Suprapubic skin (tissue), 4 donors: ENCODE data around the gene PEG3. TPM values are rescaled to one million over a fixed set of nuclear protein-coding genes. Genes with fewer than 3 reads are reported as not detected.
A peak's percentile ranks its signal among the peaks of the same experiment; 100 is the strongest.

Source experiments
- DNase-seq, 2 donors: peaks; one replicate each; pipeline ENCODE4 v3.0.0-alpha.2; 2019; ENCODE audit warnings: low spot score in 2 of 2
- H3K27ac ChIP-seq: fragments of 200-600 bp; sonication (generic); one replicate; pipeline ENCODE4 v1.5.1; 2019
- H3K27me3 ChIP-seq: fragments of 200-600 bp; sonication (generic); one replicate; pipeline ENCODE4 v1.5.1; 2019
- H3K36me3 ChIP-seq: fragments of 200-600 bp; sonication (generic); one replicate; pipeline ENCODE4 v1.5.1; 2019
- H3K4me1 ChIP-seq: fragments of 200-600 bp; sonication (generic); one replicate; pipeline ENCODE4 v1.5.1; 2019
- H3K4me3 ChIP-seq: fragments of 200-600 bp; sonication (generic); one replicate; pipeline ENCODE4 v1.5.1; 2019; ENCODE audit warnings: mild to moderate bottlenecking
- H3K9me3 ChIP-seq: fragments of 200-600 bp; sonication (generic); one replicate; pipeline ENCODE4 v1.5.1; 2019
- EP300 ChIP-seq: sonication (generic); formaldehyde crosslinking; IDR thresholded peaks from one replicate; pipeline ENCODE4 v1.6.1; 2017; ENCODE audit warnings: antibody characterized with exemption
- POLR2A ChIP-seq, 2 donors: fragments of 450-650 bp; IDR thresholded peaks; one replicate each; pipeline ENCODE4 v1.6.1; 2017; ENCODE audit warnings: antibody characterized with exemption in 2 of 2, mild to moderate bottlenecking in 2 of 2, moderate library complexity in 2 of 2
- POLR2AphosphoS5 ChIP-seq, 3 donors: sonication (generic); formaldehyde crosslinking; IDR thresholded peaks; one replicate each; pipeline ENCODE4 v1.6.1; 2017; ENCODE audit warnings: antibody characterized with exemption in 3 of 3
- WGBS: methylation state at CpG from one replicate; pipeline ENCODE4 v1.1.5; 2018; 5-methylcytosine and 5-hydroxymethylcytosine counted together
- total RNA-seq, 4 donors: library from RNA; depleted of rRNA; stranded (reverse); fragments of >200 nt; gene quantifications; one replicate each; pipeline ENCODE4 v1.1.0, GENCODE V29; 2016
- TF ChIP-seq, protein P1 (sequence below), 2 donors: fragments of 200-600 bp in 1 of 2; fragments of 450-650 bp in 1 of 2; sonication (generic) in 1 of 2; IDR thresholded peaks; one replicate each; pipeline ENCODE4 v1.5.1; 2016 to 2019; ENCODE audit warnings: antibody characterized with exemption in 2 of 2, mild to moderate bottlenecking in 1 of 2, moderate library complexity in 1 of 2

PEG3 gene
- total RNA-seq, 4 donors from 2014 or later = 4.0 to 11.5 (median 5.8) TPM

DNA sequence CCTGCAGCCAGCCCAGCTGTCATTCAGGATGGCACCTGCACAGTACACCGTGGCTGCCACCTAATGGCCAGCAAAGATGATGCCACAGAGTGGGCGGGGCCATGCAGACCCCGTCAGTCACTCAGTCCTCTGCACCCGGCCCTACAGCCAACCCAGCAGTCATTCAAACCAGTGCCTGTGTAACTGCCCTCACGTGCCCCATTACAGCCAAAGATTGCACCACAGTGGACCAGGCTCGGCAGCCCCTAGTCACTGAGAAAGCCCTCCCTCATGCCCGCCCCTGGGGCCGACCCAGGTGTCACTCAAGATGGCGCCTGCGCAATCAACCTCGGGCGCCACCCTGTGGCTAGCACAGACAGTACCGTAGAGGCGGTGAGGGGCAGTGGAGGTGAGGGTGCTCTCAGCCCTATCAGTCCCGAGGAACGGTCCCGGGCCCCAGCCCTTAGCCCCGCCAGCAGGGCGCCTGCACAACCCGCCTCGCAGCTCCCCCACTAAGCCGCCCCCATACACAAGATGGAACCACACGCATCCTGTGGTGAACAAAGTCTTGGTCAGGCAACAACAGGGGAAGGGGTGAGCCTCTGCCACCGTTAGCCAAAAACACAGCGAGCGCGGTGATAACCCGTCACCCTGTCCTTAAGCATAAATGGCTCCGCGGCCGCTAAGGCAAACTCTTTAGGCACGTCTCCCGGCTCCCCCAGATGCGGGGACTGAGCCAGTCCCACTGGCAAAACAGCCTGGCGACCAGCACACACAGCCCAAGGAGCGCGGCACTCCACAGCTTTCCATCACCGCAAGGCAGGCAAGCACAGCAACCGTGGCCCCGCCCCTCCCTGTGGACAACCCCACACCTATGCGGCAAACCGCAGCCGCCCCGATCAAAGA is 2.3 kb downstream of the PEG3 start:
- H3K27me3 ChIP-seq = no peaks in the 10 kb centered on the region
- peaks cover 13% of the 10 kb centered on the region for H3K4me1 ChIP-seq
- peak overlapping the region; percentile 81 for H3K27ac ChIP-seq
- TF ChIP-seq POLR2AphosphoS5 (IDR thresholded peaks at IDR 0.05) (peak in 1 of 3 donors; percentile 31), EP300 (no peak), POLR2A (IDR thresholded peaks at IDR 0.05) (no peak)
- TF ChIP-seq, protein P1, sequence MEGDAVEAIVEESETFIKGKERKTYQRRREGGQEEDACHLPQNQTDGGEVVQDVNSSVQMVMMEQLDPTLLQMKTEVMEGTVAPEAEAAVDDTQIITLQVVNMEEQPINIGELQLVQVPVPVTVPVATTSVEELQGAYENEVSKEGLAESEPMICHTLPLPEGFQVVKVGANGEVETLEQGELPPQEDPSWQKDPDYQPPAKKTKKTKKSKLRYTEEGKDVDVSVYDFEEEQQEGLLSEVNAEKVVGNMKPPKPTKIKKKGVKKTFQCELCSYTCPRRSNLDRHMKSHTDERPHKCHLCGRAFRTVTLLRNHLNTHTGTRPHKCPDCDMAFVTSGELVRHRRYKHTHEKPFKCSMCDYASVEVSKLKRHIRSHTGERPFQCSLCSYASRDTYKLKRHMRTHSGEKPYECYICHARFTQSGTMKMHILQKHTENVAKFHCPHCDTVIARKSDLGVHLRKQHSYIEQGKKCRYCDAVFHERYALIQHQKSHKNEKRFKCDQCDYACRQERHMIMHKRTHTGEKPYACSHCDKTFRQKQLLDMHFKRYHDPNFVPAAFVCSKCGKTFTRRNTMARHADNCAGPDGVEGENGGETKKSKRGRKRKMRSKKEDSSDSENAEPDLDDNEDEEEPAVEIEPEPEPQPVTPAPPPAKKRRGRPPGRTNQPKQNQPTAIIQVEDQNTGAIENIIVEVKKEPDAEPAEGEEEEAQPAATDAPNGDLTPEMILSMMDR (IDR thresholded peaks at IDR 0.05) = peak; percentile 14 to 46
- no peaks in the 10 kb centered on the region for H3K9me3 ChIP-seq
- H3K36me3 ChIP-seq = no peaks in the 10 kb centered on the region
- peak overlapping the region; percentile 49 for H3K4me3 ChIP-seq
- WGBS = 25% methylated on average over 7 of the region's 44 CpGs
- peak; percentile 82 to 83 for DNase-seq

DNA sequence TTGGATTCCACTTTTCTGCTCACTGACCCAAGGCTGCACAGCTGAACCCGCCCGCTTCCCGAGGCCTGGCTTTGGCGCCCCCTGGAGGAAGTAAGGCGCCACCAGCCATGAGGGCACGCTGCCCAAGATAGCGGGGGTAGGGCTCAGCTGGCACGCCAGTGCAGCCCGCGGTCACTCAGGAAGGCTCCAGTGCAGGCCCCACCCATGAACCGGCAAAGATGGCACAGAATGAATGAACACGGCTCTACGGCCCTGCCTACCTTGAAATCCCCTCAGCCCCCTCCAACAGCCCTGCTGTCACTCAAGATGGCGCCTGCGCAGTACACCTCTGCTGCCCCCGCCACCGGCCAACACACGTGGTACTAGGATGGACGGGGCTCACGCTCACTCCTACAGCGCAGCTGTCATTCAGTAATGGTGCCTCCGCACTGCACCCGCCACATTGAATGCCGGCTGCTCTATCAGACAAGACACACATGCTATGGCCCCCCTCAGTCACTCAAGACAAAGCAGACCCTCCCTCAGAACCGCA is 3.0 kb downstream of the PEG3 start:
- Histone ChIP-seq H3K27me3 (no peaks in the 10 kb centered on the region), H3K27ac (peak overlapping the region; percentile 81), H3K4me1 (peaks cover 13% of the 10 kb centered on the region), H3K4me3 (peak overlapping the region; percentile 49), H3K9me3 (no peaks in the 10 kb centered on the region), H3K36me3 (no peaks in the 10 kb centered on the region)
- DNase-seq = peak in 1 of 2 donors; percentile 77
- WGBS = 51% methylated on average over 21 of the region's 25 CpGs
- TF ChIP-seq POLR2A (IDR thresholded peaks at IDR 0.05) (no peak), EP300 (no peak), POLR2AphosphoS5 (IDR thresholded peaks at IDR 0.05) (no peak)
- TF ChIP-seq, protein P1 (IDR thresholded peaks at IDR 0.05) = peak in 1 of 2 donors; percentile 49

DNA sequence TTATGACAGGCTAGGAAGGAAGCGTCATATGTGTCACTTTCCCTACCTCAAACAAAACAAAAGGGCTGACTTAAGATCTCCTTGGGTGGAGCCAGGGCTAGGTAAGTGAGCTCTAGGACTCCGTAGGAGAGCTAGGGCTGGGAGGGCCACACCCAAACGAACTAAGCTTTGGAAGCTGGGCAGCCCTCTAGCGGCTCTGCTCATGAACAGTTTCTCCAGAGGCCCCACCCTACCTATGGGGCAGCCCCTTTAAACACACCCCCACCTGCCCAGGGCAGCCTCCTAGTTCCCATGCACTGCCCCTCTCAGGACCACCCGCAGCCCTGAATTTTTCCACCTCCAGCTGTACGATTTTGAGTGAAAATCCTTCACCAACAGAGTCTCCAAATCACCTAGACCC is 3.5 kb downstream of the PEG3 start:
- Histone ChIP-seq H3K36me3 (no peaks in the 10 kb centered on the region), H3K27ac (no peak overlapping the region), H3K27me3 (no peaks in the 10 kb centered on the region), H3K9me3 (no peaks in the 10 kb centered on the region), H3K4me3 (peak overlapping the region; percentile 49), H3K4me1 (peaks cover 13% of the 10 kb centered on the region)
- WGBS = 41% methylated on average over 6 of the region's 6 CpGs
- no peak for TF ChIP-seq POLR2AphosphoS5 (IDR thresholded peaks at IDR 0.05)
- no peak for TF ChIP-seq EP300
- TF ChIP-seq, protein P1 (IDR thresholded peaks at IDR 0.05) = no peak
- DNase-seq = no peak

DNA sequence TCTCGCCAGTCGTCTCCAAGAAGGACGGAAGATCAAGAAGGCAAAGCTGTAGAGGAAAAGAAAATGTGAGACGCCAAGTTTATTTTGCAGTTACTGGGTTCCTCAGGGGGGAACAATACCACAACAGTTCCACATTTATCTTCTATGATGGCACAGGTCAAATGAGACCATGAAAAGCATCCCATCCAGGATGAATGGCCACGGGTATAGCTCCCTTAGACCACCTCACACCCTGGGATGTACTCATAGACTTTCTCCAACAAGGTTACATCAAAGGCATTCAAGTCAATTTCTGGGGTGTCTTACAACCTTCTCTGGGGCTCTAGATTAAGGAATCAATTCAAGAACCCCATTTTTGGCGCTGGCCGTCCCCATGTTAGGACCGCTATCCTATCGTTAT is 4.5 kb downstream of the PEG3 start:
- no peak for DNase-seq
- TF ChIP-seq POLR2A (IDR thresholded peaks at IDR 0.05) = no peak
- TF ChIP-seq, protein P1 (IDR thresholded peaks at IDR 0.05) = no peak
- TF ChIP-seq EP300 = no peak
- no peak for TF ChIP-seq POLR2AphosphoS5 (IDR thresholded peaks at IDR 0.05)
- Histone ChIP-seq H3K27ac (no peak overlapping the region), H3K36me3 (no peaks in the 10 kb centered on the region), H3K27me3 (no peaks in the 10 kb centered on the region), H3K4me3 (no peak overlapping the region), H3K4me1 (peaks cover 13% of the 10 kb centered on the region), H3K9me3 (no peaks in the 10 kb centered on the region)
- WGBS = 88% methylated on average over 9 of the region's 9 CpGs

DNA sequence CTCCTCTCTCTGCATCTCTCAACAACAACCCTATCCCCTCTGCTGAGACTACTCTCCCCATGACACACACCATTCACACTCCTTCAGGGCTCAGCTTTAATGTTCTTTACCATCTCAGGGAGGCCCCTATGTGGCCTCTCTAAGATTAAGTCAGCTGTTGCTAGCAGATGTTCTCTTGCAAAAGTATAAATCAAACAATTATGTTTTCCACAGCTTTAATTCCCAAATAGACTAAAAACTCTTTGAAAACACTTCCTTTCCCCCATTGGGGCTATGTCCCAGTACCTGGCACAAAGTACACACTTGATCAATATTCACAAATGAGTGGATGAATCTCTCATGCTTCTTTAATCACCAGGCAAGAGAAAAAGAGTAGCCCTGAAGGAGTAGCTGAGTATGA is 5.1 kb downstream of the PEG3 start:
- no peaks in the 10 kb centered on the region for H3K27me3 ChIP-seq
- no peaks in the 10 kb centered on the region for H3K9me3 ChIP-seq
- TF ChIP-seq POLR2AphosphoS5 (IDR thresholded peaks at IDR 0.05) = no peak
- TF ChIP-seq, protein P1 (IDR thresholded peaks at IDR 0.05) = no peak
- no peak for TF ChIP-seq EP300
- TF ChIP-seq POLR2A (IDR thresholded peaks at IDR 0.05) = no peak
- DNase-seq = no peak
- no peak overlapping the region for H3K27ac ChIP-seq
- no peak overlapping the region for H3K4me3 ChIP-seq
- H3K36me3 ChIP-seq = no peaks in the 10 kb centered on the region
- peaks cover 11% of the 10 kb centered on the region for H3K4me1 ChIP-seq
